Measurements from ENCODE around the gene PERM1. TPM values are rescaled to one million over a fixed set of nuclear protein-coding genes. Genes with fewer than 3 reads are reported as not detected.

PERM1 gene
- total and polyA plus RNA-seq, 2 of the 13 experiments (the other 11 are each of a cell fraction or from before 2014, with no cell fraction given) = 0.04 to 0.29 TPM

- peak; percentile 94 for TF ChIP-seq ZBTB38 (CRISPR knock-in tag; IDR thresholded peaks at IDR 0.05)
- no peak for TF ChIP-seq AKNA (CRISPR knock-in tag; IDR thresholded peaks at IDR 0.05; ENCODE audit: borderline replicate concordance)
- TF ChIP-seq ZSCAN25 (CRISPR knock-in tag; IDR thresholded peaks at IDR 0.05) = no peak; the same call in 1 of the 2 replicates
- TF ChIP-seq ZNF605 (CRISPR knock-in tag; IDR thresholded peaks at IDR 0.05) = peak; percentile 88
- TF ChIP-seq RFXANK (CRISPR knock-in tag; IDR thresholded peaks at IDR 0.05) = 0 out of 2 replicates have a peak, but pooled peaks have one; percentile 43
- peak; percentile 99 for TF ChIP-seq MTA1 (CRISPR knock-in tag; IDR thresholded peaks at IDR 0.05; ENCODE audit: borderline replicate concordance)
- no peak for TF ChIP-seq ZBTB44 (CRISPR knock-in tag; IDR thresholded peaks at IDR 0.05)
- no peak for TF ChIP-seq ZNF362 (CRISPR knock-in tag; IDR thresholded peaks at IDR 0.05; ENCODE audit: borderline replicate concordance)
- TF ChIP-seq HNRNPH1 (optimal IDR thresholded peaks at IDR 0.05; ENCODE audit: low read depth, low read length) = no peak
- 0 out of 2 replicates have a peak, but pooled peaks have one; percentile 80 for TF ChIP-seq DZIP1 (CRISPR knock-in tag; IDR thresholded peaks at IDR 0.05)
- TF ChIP-seq HNF4A (CRISPR knock-in tag; IDR thresholded peaks at IDR 0.05) = peak; percentile 100
- 0 out of 2 replicates have a peak, but pooled peaks have one; percentile 24 for TF ChIP-seq ZNF780A (CRISPR knock-in tag; IDR thresholded peaks at IDR 0.05)
- peak; percentile 69; the same call in 1 of the 2 replicates for TF ChIP-seq KMT2B (CRISPR knock-in tag; IDR thresholded peaks at IDR 0.05)
- 0 out of 2 replicates have a peak, but pooled peaks have one; percentile 16 for TF ChIP-seq RAD51 (IDR thresholded peaks at IDR 0.05; ENCODE audit: borderline replicate concordance)
- TF ChIP-seq ZFAT (CRISPR knock-in tag; conservative IDR thresholded peaks at IDR 0.05) = no peak
- no peak for TF ChIP-seq SYNCRIP (IDR thresholded peaks at IDR 0.05; ENCODE audit: insufficient read depth, low read depth, low read length)
- TF ChIP-seq MAFG (CRISPR knock-in tag; IDR thresholded peaks at IDR 0.05) = 0 out of 2 replicates have a peak, but pooled peaks have one; percentile 18
- no peak for TF ChIP-seq ZSCAN31 (CRISPR knock-in tag; IDR thresholded peaks at IDR 0.05; ENCODE audit: low read depth)
Measured at GRCh38 chr1:1006305-1007159, 24.6 kb upstream of the PERM1 start (continued).
